Measurements from ENCODE around the gene HDAC2.
"Not testable (repeated sequence)": the region's sequence is repeated elsewhere in the genome, so short reads cannot be mapped to it uniquely, and the experiment has no call there.

HDAC2 gene

GRCh38 chr6:113924312-113924723, 46.6 kb downstream of the HDAC2 start:
- Histone ChIP-seq H3K27ac (no peak overlapping the region), H3K4me3 (ENCODE audit: low read depth, low read length) (no peak overlapping the region)

GRCh38 chr6:113923526-113923925, 47.4 kb downstream of the HDAC2 start:
- Histone ChIP-seq H3K9me3 (ENCODE audit: severe bottlenecking) (no peaks in the 10 kb centered on the region), H3K27ac (no peak overlapping the region), H3K27me3 (ENCODE audit: insufficient read depth, low read depth, severe bottlenecking) (no peaks in the 10 kb centered on the region), H3K4me3 (ENCODE audit: low read depth, low read length) (no peak overlapping the region), H3K36me3 (no peaks in the 10 kb centered on the region)
- DNase-seq = no peak
- TF ChIP-seq CTCF (IDR thresholded peaks at IDR 0.05; ENCODE audit: low read depth, low read length) = no peak

More at GRCh38 chr6:113924312-113924723, 46.6 kb downstream of the HDAC2 start:
- TF ChIP-seq CTCF (IDR thresholded peaks at IDR 0.05; ENCODE audit: low read depth, low read length) = no peak
- Histone ChIP-seq H3K36me3 (no peaks in the 10 kb centered on the region), H3K27me3 (ENCODE audit: insufficient read depth, low read depth, severe bottlenecking) (no peaks in the 10 kb centered on the region), H3K9me3 (ENCODE audit: severe bottlenecking) (no peaks in the 10 kb centered on the region)
- DNase-seq = no peak

GRCh38 chr6:113921299-113921904, 49.5 kb downstream of the HDAC2 start:
- Histone ChIP-seq H3K9me3 (ENCODE audit: severe bottlenecking) (no peaks in the 10 kb centered on the region), H3K27me3 (ENCODE audit: insufficient read depth, low read depth, severe bottlenecking) (no peaks in the 10 kb centered on the region), H3K27ac (no peak overlapping the region), H3K4me3 (ENCODE audit: low read depth, low read length) (no peak overlapping the region), H3K36me3 (no peaks in the 10 kb centered on the region)
- TF ChIP-seq CTCF (IDR thresholded peaks at IDR 0.05; ENCODE audit: low read depth, low read length) = no peak
- no peak for DNase-seq

- no peaks in the 10 kb centered on the region for H3K27me3 ChIP-seq (ENCODE audit: insufficient read depth, low read depth, severe bottlenecking)
- TF ChIP-seq CTCF (IDR thresholded peaks at IDR 0.05; ENCODE audit: low read depth, low read length) = no peak
- H3K4me3 ChIP-seq (ENCODE audit: low read depth, low read length) = no peak overlapping the region
- DNase-seq = no peak
- H3K9me3 ChIP-seq (ENCODE audit: severe bottlenecking) = no peaks in the 10 kb centered on the region
- no peaks in the 10 kb centered on the region for H3K36me3 ChIP-seq
- H3K27ac ChIP-seq = no peak overlapping the region
These were observed 50.2 kb downstream of the HDAC2 start for GRCh38 chr6:113920663-113921267.

- H3K4me3 ChIP-seq (ENCODE audit: low read depth, low read length); DNase-seq; H3K36me3 ChIP-seq; H3K9me3 ChIP-seq (ENCODE audit: severe bottlenecking); H3K27ac ChIP-seq; H3K27me3 ChIP-seq (ENCODE audit: insufficient read depth, low read depth, severe bottlenecking): not testable (repeated sequence)
These were observed 60.7 kb downstream of the HDAC2 start for GRCh38 chr6:113910285-113910684.

- Histone ChIP-seq H3K27me3 (ENCODE audit: insufficient read depth, low read depth, severe bottlenecking) (no peaks in the 10 kb centered on the region), H3K4me3 (ENCODE audit: low read depth, low read length) (no peak overlapping the region), H3K27ac (no peak overlapping the region), H3K9me3 (ENCODE audit: severe bottlenecking) (no peaks in the 10 kb centered on the region), H3K36me3 (no peaks in the 10 kb centered on the region)
- TF ChIP-seq CTCF (IDR thresholded peaks at IDR 0.05; ENCODE audit: low read depth, low read length) = peak; percentile 33
- DNase-seq = no peak
These were observed 61.6 kb downstream of the HDAC2 start for GRCh38 chr6:113909224-113909856.
